OCI-M1 (cell line): Measurements from ENCODE around the gene RCE1.

Source experiments
- DNase-seq: peaks from one replicate; lab custom pipeline; 2025; lab: John Stamatoyannopoulos, UW

RCE1 gene

DNA sequence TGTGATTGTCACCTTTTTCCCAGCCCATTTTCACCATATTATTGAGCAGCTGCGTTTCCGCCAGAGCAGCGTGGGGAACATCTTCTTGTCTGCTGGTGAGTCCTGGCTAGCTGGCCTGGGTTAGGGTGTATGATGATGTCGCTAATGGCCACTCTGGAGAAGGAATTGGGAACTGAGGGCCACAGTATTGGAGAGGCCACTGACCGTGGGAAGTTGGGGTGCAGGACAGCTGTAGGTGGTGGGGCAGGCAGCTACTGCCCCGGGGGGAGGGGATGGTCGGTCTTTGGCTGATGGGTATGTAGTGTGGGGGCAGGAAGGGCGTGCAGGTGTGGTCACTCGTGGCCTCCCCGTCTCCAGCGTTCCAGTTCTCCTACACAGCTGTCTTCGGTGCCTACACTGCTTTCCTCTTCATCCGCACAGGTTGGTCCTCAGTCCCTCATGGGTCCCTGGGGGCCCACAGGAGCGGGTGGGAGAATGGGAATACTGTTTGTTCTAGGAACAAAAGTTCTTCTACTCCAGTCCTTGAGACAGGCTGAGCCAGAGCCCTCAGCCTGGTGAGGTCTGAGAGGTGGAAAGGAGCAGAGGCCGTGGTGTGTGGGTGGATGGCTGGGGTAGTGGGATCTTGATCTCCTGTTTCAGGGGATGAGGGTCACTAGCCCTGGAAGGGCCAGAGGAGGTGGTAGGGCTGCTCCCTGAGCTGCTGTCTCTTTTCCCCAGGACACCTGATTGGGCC lies 2.1 kb downstream of the RCE1 start:
- DNase-seq, result no peak

DNA sequence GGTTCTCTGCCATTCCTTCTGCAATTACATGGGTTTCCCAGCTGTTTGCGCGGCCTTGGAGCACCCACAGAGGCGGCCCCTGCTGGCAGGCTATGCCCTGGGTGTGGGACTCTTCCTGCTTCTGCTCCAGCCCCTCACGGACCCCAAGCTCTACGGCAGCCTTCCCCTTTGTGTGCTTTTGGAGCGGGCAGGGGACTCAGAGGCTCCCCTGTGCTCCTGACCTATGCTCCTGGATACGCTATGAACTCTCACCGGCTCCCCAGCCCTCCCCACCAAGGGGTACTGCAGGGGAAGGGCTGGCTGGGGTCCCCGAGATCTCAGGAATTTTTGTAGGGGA lies 2.6 kb downstream of the RCE1 start:
- no peak for DNase-seq

DNA sequence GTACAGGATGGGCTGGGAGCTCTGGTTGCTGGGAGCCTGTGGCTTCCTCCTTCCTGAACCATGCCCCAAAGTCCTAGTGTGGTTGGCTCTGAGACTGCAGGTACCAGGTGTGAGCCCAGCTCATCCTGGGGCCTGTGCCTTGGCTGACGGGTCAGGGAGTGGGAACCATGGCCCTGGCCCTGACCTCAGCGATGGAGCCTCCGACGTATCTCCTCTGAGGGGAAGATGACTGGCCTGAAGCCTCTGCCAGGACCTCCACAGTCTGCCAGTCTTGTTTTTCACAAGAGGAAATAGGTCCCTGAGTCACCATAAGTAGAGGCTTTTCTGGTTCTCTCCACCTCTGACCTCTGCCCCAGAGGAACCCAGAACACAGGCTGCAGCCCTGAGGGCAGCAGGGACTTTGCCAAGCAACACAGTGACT lies 3.4 kb downstream of the RCE1 start:
- no peak for DNase-seq

DNA sequence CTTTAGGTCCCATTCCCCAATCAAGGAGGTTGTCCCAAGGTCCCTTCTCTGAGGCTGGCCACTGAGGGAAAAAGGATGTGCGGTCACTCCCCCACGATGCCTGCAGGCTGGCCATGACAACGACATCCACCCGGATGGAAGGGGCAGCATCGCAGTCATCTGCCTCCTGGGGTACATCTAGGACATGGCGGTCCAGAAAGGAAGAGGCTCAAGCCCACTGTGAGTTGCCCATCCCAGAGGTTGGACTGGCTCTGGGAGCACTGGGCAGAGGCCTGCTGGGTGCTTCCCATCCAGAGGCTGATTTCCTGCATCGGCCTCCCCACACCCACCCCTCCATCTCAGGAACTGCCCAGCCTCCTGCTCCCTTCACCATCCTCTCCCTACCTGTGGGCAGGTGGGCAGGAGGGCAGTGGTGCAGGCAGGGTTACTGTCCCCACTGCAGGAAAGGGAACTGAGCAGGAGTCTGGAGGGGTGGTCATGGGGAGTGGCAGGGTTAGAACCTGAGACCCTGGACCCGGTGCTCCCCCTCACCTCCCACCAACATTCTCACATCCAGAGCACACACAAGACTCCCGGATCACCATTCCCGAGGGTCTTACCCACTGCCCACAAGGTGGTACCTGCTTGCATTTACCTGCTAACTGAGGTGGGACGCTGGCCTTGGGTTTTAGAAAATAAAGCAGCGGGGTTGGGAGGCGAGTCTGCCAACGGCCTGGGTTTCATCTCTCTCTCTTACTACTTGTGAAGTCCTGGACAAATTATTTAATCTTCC lies 4.4 kb downstream of the RCE1 start:
- DNase-seq, result no peak

DNA sequence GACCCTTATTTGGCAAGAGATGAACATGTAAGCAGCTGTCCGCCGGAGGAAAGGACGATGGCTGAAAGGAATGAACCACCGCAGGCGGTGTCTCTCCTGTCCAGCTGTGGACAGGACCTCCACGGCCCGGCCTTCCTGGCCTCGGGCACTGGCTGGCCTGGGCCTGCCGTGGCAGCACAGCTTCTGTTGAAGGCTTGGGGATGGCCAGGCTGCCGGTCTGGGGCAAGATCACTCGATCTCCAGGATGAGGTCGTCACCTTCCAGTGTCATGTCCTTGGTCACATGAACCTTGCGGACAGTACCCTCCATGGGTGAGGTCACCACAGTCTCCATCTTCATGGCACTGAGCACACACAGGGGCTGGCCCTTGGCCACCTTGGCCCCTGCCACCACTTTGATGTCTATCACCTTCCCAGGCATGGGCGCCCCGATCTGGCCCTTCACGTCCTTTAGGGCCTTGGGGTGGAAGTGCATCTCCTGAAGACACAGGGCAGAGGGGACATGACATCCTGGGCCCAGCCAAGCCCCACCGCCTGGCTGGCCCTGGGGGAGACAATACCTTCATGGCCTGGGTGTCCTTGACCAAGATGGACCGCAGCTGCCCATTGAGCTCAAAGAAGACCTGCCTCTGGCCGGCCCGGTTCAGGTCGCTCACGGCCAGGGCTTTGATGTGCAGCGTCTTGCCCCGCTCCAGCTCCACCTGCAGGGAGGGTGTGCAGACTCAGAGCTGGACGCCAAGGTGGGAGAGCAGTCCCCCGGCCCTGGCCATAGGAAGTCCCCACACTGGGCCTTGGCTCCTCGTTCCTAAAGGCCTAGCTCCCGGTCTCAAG lies 5.6 kb downstream of the RCE1 start:
- DNase-seq, result no peak

DNA sequence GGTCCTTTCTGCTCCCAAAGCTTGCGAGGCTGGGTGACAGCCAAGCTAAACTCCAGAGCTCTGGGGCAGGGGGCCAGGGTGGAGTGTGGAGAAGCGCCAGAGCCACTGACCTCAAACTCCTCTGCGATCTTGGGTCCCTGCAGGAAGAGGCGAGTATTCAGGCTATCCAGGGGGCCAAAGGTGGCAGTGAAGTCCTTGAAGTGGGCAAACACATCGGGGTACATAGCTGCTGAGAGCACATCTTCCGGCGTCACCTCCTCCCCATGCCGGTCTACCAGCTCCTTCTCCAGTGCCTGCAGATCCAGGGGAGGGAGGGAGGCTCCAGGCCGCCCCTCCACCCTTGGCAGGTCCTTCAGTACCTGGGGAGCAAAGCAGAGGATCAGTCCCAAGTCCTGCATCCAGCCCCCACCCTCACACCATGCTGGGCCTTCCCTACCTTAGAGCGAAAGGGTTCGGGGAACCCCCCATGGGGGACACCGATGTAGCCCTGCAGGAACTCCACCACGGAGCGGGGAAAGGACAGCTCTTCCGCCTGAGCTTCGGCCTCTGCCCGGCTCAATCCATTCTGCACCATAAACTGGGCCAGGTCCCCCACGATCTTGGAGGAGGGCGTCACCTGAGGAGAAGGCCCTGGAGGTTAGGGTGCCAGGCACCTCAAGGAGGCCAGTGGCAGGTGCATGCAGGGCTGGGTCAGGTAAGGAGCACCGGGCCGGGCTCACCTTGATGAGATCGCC lies 6.4 kb downstream of the RCE1 start:
- DNase-seq, result no peak

DNA sequence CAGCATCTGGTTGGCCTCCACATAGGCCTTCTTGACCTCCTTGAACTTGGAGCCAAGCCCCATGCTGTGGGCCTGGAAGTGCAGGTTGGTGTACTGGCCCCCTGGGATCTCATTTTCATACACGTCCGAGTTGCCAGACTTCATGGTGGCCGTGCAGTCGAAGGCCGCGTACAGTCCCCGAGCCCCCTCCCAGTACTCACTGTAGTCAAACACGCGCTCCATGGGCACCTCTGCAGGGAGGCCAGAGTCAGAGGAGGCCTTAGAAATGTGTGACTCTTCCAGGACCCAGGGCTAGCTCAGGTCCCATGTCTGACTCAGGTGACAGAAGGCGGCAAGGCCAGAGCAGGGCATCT lies 7.0 kb downstream of the RCE1 start:
- DNase-seq, result no peak

DNA sequence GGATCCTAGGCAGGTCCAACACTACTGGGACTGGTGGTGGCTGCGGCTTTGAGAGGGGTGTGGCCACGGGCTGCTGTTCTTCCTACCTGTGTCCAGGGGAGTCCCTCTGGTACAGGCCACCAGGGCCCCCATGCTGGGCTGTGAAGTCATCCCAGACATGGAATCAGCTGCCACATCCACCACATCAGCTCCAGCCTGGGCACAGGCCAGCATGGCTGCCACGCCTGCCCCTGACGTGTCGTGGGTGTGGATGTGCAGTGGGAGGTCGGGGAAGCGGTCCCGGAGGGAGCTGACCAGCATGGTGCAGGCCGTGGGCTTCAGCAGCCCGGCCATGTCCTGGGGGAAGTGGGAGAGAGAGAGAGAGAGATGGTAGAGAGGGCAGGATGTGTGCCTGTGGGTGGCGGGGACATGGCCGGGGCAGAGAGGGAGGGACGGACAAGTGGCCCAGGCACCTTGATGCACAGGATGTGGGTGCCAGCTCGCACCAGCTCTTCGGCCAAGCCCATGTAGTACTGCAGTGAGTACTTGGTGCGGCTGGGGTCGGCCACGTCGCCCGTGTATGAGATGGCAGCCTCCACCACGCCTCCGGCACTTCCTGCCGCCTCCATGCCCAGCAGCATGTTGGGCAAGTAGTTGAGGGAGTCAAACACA lies 7.5 kb downstream of the RCE1 start:
- DNase-seq, result no peak

DNA sequence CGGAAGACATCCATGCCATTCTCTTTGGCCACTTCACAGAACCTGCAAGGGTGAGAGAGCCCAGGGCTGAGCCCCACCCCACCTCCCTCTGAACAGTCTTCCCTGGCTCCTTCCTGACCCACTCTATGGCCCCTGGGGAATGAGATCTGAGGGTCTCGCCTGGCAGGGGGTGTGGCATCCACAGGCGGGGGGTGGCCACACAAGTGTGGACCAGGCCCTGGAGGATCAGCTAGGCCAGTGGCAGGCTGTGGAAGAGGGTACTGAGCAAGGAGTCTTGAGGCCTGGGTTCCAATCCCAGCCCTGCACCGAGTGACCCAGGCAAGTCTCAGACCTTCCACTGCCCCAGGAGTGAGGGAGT lies 8.0 kb downstream of the RCE1 start:
- no peak for DNase-seq

DNA sequence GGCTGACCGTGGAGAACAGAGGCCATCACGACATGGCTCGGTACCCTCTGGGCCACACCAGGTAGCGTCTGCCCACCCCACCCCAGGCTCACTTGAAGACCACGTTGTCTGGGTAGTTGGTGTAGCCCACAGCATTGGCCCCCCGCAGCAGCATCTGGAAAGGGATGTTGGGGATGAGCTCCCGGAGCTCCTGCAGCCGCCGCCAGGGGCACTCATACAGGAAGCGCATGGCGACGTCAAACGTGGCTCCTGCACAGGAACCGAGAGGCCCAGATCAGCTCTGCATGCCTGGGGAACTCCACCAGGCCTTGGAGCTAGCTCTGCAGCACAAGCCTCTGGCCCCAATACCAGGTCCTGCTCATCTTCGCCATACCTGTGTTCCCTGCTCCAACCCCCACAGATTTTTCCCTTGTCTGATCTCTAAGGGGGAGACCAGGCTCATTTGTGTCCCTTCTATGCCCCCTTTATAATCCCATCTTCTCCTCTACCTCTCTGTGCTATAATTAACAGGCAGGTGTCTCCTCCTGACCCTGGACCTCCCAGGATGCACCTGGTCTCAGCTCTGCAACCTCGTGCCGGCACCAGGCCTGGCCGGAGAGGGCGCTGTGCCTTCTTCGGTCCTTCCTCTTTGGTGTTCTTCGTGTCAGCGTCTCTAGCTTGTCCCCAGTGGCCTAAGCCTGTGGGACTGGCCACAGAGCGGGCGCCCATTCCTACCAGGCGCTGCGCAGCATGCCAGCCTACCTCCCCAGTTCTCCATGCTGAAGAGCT lies 8.6 kb downstream of the RCE1 start:
- DNase-seq, result peak; percentile 52

DNA sequence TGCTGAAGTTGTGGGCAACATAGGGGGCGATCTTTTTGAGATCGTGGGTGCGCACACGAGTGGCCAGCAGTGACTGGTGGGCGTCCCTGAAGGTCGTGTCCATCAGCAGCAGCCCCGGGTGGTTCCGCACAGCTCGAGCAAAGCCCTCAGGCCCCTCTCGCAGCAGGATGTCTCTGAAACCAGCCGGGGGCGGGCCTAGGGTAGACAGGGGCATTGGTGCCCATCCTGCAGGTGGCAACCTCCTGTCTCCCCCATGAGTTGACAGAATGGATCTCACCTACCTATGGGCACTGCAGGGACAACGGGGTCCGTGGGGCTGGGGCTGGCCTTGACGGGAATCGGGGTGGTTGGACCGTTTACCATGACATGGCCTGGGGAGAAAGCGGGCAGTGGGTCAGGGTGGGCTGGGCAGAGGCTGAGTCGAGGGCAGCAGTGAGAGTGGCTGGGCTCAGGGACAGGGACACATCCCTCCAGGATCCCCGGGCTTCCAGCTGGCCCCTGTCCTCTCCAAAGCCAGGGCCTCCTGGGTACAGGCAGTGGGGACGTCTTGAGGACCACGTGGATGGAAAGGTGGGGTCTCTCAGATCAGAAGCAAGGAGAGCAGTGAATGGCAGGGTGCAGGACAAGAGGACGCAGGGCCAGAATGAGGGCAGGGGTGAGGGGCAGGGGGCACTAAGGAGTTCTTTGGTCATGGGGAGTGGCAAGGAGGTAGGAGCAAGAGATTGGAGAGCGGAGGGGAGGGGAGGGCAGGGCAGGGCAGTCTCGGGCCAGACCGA lies 9.4 kb downstream of the RCE1 start:
- no peak for DNase-seq

DNA sequence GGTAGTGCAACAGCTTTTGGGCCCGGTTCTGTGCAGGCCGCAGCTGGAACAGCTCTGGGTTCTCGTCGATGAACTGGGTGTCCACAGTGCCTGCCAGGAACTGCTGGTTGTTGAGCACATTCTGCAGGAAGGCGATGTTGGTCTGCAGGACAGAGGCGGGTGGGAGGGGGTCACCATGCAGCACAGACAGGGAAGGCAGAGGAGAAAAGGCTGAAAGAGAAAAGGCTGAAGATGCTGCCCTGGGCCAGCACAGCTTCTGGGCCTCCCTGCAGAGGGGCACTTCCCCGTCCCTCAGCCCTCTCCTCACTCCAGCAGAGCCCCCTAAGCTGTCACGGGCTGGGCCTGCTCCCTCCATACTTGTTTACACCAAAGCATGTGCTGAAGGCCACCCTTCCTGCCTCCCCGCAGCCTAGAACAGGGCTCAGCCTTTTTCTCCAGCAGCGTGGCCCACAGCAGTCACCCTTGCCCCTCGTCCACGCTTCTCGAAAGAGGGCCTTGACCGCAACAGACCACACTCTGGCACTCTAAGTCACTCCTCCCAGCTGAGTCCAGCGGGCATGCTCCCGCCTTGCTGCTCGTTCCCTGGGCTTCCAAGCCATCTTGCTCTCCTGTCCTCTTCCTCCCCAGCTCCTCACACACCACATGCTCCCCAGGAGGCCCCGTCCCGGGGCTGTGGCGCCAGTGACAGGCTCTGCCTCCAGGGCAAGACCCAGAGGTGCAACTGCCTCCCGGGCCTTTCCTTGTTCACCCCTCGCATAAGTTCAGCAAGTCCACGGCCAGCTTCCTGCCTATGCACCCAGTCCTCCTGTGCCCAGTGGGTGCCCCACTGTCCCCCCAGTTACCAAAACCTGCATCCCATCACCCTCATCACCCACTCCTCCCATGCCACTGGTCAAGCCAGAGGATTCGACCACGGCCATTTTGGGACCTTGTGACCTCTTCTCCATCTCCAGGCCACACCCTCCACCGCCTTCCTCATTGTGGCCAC lies 10.3 kb downstream of the RCE1 start:
- no peak for DNase-seq

DNA sequence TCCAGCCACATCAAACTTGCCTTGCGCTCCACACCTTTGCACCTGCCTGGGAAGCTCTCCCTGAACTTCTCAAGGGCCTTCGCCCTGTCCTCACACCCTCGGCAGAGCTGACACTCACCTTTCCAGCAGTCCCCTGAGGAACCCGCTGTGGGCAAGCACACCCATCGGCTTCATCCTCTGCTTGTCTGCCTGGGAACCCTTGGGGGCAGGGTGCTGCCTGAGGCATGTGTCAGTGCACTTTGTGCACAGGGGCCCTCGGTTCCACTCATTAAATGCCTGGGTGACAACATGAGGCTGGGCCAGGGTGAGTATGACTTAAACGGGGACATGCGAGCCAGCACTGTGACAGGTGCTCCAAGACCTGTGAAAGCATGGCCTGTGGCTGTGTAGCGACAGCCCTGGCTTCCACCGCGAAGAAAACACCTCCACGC lies 11.0 kb downstream of the RCE1 start:
- DNase-seq, result no peak

DNA sequence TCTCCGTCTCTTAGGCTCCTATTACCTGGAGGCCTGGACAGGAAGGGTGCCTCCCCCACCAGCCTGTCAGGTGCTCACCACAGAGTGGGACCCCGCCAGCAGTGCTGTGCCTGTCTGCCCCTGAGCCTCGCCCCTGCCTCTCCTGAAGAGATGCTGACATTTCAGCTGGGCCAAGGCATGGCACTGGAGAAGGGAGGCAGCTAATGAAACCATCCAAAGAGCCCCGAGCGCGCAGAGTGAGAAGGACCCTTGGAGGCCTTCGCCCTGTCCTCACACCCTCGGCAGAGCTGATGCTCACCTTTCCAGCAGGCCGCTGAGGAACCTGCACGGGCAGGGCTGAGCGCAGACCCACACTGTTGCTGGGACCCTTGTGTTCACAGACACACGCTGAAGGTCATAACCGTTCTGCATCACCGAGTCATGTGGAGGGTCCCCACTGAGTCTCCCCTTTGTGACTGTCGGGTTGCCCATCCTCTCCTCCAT lies 11.5 kb downstream of the RCE1 start:
- DNase-seq, result no peak

DNA sequence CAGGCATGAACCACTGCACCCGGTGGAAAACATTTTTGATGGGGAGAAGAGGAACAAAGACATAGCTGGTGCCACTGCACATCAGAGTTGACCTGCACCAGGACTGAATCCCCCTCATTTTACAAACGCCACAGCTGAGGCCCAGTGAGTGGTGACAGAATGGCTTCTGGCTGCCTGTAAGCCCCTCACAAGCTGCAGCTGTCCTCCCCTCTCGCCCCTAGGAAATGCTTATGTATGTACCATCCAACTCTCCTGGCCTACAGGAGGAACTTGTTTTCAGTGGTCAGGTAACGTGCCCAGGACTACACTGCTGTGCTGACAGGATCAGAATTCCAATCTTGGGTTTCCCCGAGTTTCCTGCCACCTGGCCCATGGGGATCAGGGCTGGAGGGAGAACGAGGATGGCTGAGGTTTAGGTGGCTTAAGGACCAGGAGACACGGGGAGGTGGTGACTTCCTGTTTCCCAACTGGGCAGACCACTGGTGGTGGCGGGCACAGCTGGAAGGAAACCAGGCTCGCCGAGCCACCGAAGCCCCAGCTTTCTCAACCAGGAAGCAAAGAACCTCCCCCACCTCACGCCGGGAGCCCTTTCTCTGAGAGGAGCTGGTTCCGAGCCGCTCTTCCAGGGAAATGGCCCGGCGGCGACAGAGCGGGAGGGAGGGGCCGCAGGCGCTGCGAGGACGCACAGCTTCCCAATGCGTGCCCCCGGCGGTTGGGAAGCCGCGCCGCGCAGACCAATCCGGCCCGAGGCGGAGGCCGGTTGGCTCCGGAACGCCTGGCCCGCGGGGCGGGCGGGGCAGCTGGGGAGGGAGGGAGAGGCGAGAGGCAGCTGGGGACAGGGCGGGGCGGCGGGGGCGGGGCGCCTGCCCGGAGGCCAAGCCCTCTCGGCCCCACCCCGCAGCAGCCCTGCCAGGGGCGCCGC lies 12.6 kb downstream of the RCE1 start:
- DNase-seq, result peak; percentile 95

DNA sequence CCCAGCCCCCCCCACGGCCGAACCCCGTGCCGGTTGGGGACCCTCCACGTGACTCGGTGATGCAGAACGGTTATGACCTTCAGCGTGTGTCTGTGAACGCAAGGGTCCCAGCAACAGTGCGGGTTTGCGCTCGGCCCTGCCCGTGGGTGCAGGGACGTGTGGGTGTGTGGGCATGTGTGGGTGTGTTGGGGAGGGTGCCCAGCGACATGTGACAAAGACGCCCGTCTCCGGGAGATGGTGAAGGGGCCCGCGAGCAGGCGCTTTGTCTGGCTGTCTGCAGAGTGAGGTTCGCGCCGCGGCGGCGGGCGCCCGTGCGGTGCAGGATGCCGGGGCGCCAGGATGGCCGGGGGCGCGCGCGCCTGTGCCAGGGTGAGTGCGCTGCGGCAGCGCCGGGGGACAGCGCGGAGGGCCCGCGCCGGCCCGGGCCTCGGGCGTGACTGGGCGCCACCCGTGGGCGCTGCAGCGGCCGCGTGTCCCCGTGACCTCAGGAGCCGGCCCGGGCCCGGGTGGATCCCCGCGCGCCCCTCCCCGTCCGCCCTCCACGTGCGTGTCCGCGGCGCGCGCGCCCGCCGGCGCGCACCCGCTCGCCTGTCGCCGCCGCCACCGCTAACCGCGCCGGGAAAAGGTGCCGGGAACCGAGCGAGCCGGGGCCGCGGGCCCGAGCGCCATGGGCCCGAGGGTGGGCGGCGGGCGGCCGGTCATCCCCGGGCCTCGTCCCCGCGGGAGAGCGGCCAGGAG lies 13.4 kb downstream of the RCE1 start, which contains the start of gene LRFN4:
Gene LRFN4 (plus strand): TSS at position 569 of the 738 bp plus-strand sequence. CDS start 681 bp downstream, outside the sequence.
- peak; percentile 40 for DNase-seq
